ELF-1 (cell line): ENCODE results near the gene ALG9.

ENCODE experiments used
- DNase-seq: peaks from one replicate; pipeline ENCODE4 v3.0.0-alpha.2; 2016; ENCODE audit warnings: low read depth, low spot score

The ALG9 gene

GRCh38 chr11:111835665-111836064 is 35.7 kb downstream of the ALG9 start:
- DNase-seq: no peak

- DNase-seq: no peak
These were observed 36.8 kb downstream of the ALG9 start for GRCh38 chr11:111834432-111835163.

- no peak for DNase-seq
These were observed 37.9 kb downstream of the ALG9 start for GRCh38 chr11:111833524-111833923.

GRCh38 chr11:111829185-111829968 is 42.0 kb downstream of the ALG9 start:
- no peak for DNase-seq

- no peak for DNase-seq
These were observed 44.9 kb downstream of the ALG9 start for GRCh38 chr11:111826322-111826950.

- DNase-seq: no peak
These were observed 47.8 kb downstream of the ALG9 start for GRCh38 chr11:111823629-111824028.

GRCh38 chr11:111823131-111823530 is 48.2 kb downstream of the ALG9 start:
- DNase-seq: no peak

GRCh38 chr11:111819829-111820237 is 51.5 kb downstream of the ALG9 start:
- no peak for DNase-seq

- DNase-seq: no peak
These were observed 52.1 kb downstream of the ALG9 start for GRCh38 chr11:111819161-111819828.

- no peak for DNase-seq
These were observed 55.9 kb downstream of the ALG9 start for GRCh38 chr11:111815489-111815888.

GRCh38 chr11:111814557-111815320 is 56.6 kb downstream of the ALG9 start:
- DNase-seq: no peak

- no peak for DNase-seq
These were observed 57.3 kb downstream of the ALG9 start for GRCh38 chr11:111814106-111814505.

- no peak for DNase-seq
These were observed 59.2 kb downstream of the ALG9 start for GRCh38 chr11:111812211-111812610.

GRCh38 chr11:111811445-111811844 is 59.9 kb downstream of the ALG9 start:
- DNase-seq: no peak

GRCh38 chr11:111808834-111809233 is 62.5 kb downstream of the ALG9 start:
- DNase-seq: no peak

GRCh38 chr11:111808063-111808588 is 63.3 kb downstream of the ALG9 start:
- DNase-seq: no peak

- DNase-seq: no peak
These were observed 64.3 kb downstream of the ALG9 start for GRCh38 chr11:111807076-111807475.

GRCh38 chr11:111801135-111801534 is 70.2 kb downstream of the ALG9 start:
- no peak for DNase-seq

- no peak for DNase-seq
These were observed 73.1 kb downstream of the ALG9 start for GRCh38 chr11:111798279-111798678.

GRCh38 chr11:111797145-111797581 is 74.2 kb downstream of the ALG9 start:
- no peak for DNase-seq

GRCh38 chr11:111796696-111797095 is 74.7 kb downstream of the ALG9 start:
- no peak for DNase-seq
